GM12878 (cell line): Measurements from ENCODE around the gene CYB5R3. TPM values are rescaled to one million over a fixed set of nuclear protein-coding genes. Genes with fewer than 3 reads are reported as not detected.
A peak's percentile ranks its signal among the peaks of the same experiment; 100 is the strongest.

Source experiments
- ATAC-seq: fragments of 200-7000 bp; cut with Tn5 transposase; 3 replicates; pipeline ENCODE4 v1.9.1; 2020; ENCODE audit warnings: mild to moderate bottlenecking, moderate library complexity
- BruUV-seq: library from RNA; stranded (reverse); fragments of 400-500 nt; replicated peaks from 2 replicates; lab custom pipeline; 2021; lab: Mats Ljungman, UMichigan
- CTCF ChIA-PET: fragments of 300-600 bp; sonication (Branson Sonifier 250); formaldehyde crosslinking; extraction: SDS; loops from one replicate; lab custom pipeline; 2021; ENCODE audit warnings: inconsistent platforms; lab: Yijun Ruan, JAX
- POLR2A ChIA-PET: fragments of 350-600 bp; formaldehyde crosslinking; extraction: SDS; loops from one replicate; lab custom pipeline; 2021; ENCODE audit warnings: inconsistent platforms; lab: Charles Lee
- RAD21 ChIA-PET: fragments of 300-600 bp; sonication (Branson Sonifier 250); formaldehyde crosslinking; loops from one replicate; lab custom pipeline; 2023; ENCODE audit warnings: antibody characterized with exemption; ENCODE audit not compliant: unreplicated experiment; lab: Charles Lee
- SMC1A ChIA-PET: fragments of 300-600 bp; sonication (Branson Sonifier 250); formaldehyde crosslinking; loops from one replicate; lab custom pipeline; 2023; ENCODE audit not compliant: unreplicated experiment, uncharacterized antibody; lab: Charles Lee
- DNase-seq: peaks from one replicate; pipeline ENCODE4 v3.0.0-alpha.2; 2011; ENCODE audit warnings: low read depth, low spot score
- FAIRE-seq: peaks from 3 replicates; lab custom pipeline; 2011; peaks lifted over from hg19 to GRCh38; lab: Jason Lieb, UNC
- H2AFZ ChIP-seq: 2 replicates; pipeline ENCODE4 v1.6.0; 2011; ENCODE audit warnings: low read depth, low read length, control low read depth; ENCODE audit not compliant: control insufficient read depth
- H3K27ac ChIP-seq: 2 replicates; pipeline ENCODE4 v1.5.1; 2011; ENCODE audit warnings: control low read depth; ENCODE audit not compliant: control insufficient read depth, insufficient read depth
- H3K27me3 ChIP-seq, 2 experiments: replicated peaks in 1 of 2; 2 replicates each; pipeline versions ENCODE4 v1.6.0 to v1.6.1; 2011; ENCODE audit warnings: low read length in 1 of 2; ENCODE audit not compliant: control insufficient read depth in 2 of 2, insufficient read depth in 2 of 2
- H3K36me3 ChIP-seq, 2 experiments: 2 replicates each; pipeline ENCODE4 v1.5.1; 2011; ENCODE audit warnings: low read length in 1 of 2; ENCODE audit not compliant: control insufficient read depth in 2 of 2, insufficient read depth in 2 of 2
- H3K4me1 ChIP-seq: 2 replicates; pipeline ENCODE4 v1.6.1; 2011; ENCODE audit warnings: mild to moderate bottlenecking, low read length, moderate library complexity, mixed read lengths; ENCODE audit not compliant: control insufficient read depth, insufficient read depth
- H3K4me2 ChIP-seq: 2 replicates; pipeline ENCODE4 v1.6.0; 2011; ENCODE audit warnings: control low read depth; ENCODE audit not compliant: control insufficient read depth, insufficient read depth
- H3K4me3 ChIP-seq: fragments of 200-600 bp; sonication (generic); 2 replicates; pipeline ENCODE4 v1.5.1; 2016
- H3K79me2 ChIP-seq: 2 replicates; pipeline ENCODE4 v1.6.0; 2011; ENCODE audit warnings: low read length; ENCODE audit not compliant: control insufficient read depth, insufficient read depth
- H3K9ac ChIP-seq: 2 replicates; pipeline ENCODE4 v1.8.0; 2011; ENCODE audit warnings: low read length, control low read depth, mixed read lengths; ENCODE audit not compliant: control insufficient read depth, insufficient read depth
- H3K9me3 ChIP-seq: replicated peaks from 3 replicates; pipeline ENCODE4 v1.5.1; 2011; ENCODE audit warnings: mild to moderate bottlenecking, low read length; ENCODE audit not compliant: control insufficient read depth, insufficient read depth
- H4K20me1 ChIP-seq: 2 replicates; pipeline ENCODE4 v1.6.0; 2011; ENCODE audit not compliant: control insufficient read depth, insufficient read depth
- POLR2A ChIP-seq: IDR thresholded peaks from 2 replicates; pipeline ENCODE4 v1.6.1; 2011; ENCODE audit warnings: low read depth, mild to moderate bottlenecking, low read length
- POLR2AphosphoS5 ChIP-seq: IDR thresholded peaks from 2 replicates; pipeline ENCODE4 v1.6.1; 2011; ENCODE audit warnings: mild to moderate bottlenecking, low read length, inconsistent platforms
- TBL1XR1 ChIP-seq: IDR thresholded peaks from 2 replicates; pipeline ENCODE4 v1.6.1; 2012; ENCODE audit warnings: low read depth, low read length, improper control_type of control experiment
- ZBTB11 ChIP-seq: fragments of 450-650 bp; formaldehyde crosslinking; IDR thresholded peaks from 2 replicates; pipeline ENCODE4 v1.5.0; 2022; ENCODE audit warnings: mild to moderate bottlenecking, missing genetic modification characterization
- WGBS: methylation state at CpG from one replicate; pipeline ENCODE4 v1.1.6; 2016; ENCODE audit warnings: low lambda C conversion rate; ENCODE audit not compliant: insufficient replicate concordance, insufficient coverage; ENCODE audit errors: missing lambda C conversion rate; 5-methylcytosine and 5-hydroxymethylcytosine counted together
- in situ Hi-C: fragments of 300-500 bp; cut with MboI; formaldehyde crosslinking; loops from 9 replicates; pipeline ENCODE4 v1.14.3; 2018; ENCODE audit warnings: mixed read lengths
- intact Hi-C: fragments of 100-400 bp; cut with micrococcal nuclease; formaldehyde crosslinking; loops from one replicate; pipeline ENCODE4 v1.14.2; 2022; ENCODE audit not compliant: unreplicated experiment
- polyA plus RNA-seq, 11 experiments: library from polyadenylated mRNA; depleted of rRNA in 4 of 11; unstranded in 6 of 11; stranded (reverse) in 5 of 11; fragments of >200 nt; fragmentation: Nextera tagmentation in 4 of 11; fragmentation: Illumina TruSeq in 1 of 11; extraction: Ambion mirVana in 4 of 11; extraction: Trizol in 1 of 11; gene quantifications; 1 replicate in 1 of 11; 2 replicates in 10 of 11; pipeline versions ENCODE4 v1.2.1 to v1.2.3, GENCODE V29; 2011 to 2016; ENCODE audit warnings: inconsistent platforms in 2 of 11, missing spikeins in 2 of 11, low read depth in 1 of 11
- total RNA-seq, 4 experiments: library from RNA; depleted of rRNA in 3 of 4; stranded (reverse); fragments of >200 nt in 3 of 4; fragmentation: Illumina TruSeq in 1 of 4; extraction: Trizol in 1 of 4; gene quantifications; 2 replicates each; pipeline versions ENCODE4 v1.2.1 to v1.2.3, GENCODE V29; 2013 to 2021

CYB5R3 gene
- total and polyA plus RNA-seq, 10 of the 15 experiments (the other 5 are each of a cell fraction or from before 2014, with no cell fraction given) = 2.0 to 119 (median 67.8) TPM

GRCh38 chr22:42596863-42597530 lies 52.2 kb downstream of the CYB5R3 start:
- no peaks in the 10 kb centered on the region for H3K79me2 ChIP-seq
- POLR2A ChIA-PET = no interaction called here
- H3K27me3 ChIP-seq = no peaks in the 10 kb centered on the region
- intact Hi-C loops (no loop called here), in situ Hi-C loops (no loop called here)
- H3K9me3 ChIP-seq = no peaks in the 10 kb centered on the region
- ATAC-seq (no peak), DNase-seq (no peak), FAIRE-seq (no peak)
- H3K9ac ChIP-seq = no peak overlapping the region
- no peaks in the 10 kb centered on the region for H4K20me1 ChIP-seq
- H3K4me1 ChIP-seq = no peaks in the 10 kb centered on the region
- no peak overlapping the region for H3K4me3 ChIP-seq
- no peak overlapping the region for H3K27ac ChIP-seq
- H2AFZ ChIP-seq = no peak overlapping the region
- SMC1A ChIA-PET = no interaction called here
- H3K36me3 ChIP-seq = peaks cover 35 to 46% of the 10 kb centered on the region in 2 experiments
- no TSS peak for BruUV-seq
- H3K4me2 ChIP-seq = no peak overlapping the region
- RAD21 ChIA-PET = no interaction called here
- 98% methylated on average over 11 of the region's 11 CpGs for WGBS
- CTCF ChIA-PET = interaction anchor here (0.8 kb wide), 1 partner anchor 15 kb away, joined by 4 read pairs; no protein-coding TSS in a partner anchor
- TF ChIP-seq ZBTB11 (CRISPR knock-in tag) (no peak), TBL1XR1 (no peak), POLR2A (0 out of 2 replicates have a peak, but pooled peaks have one; percentile 13), POLR2AphosphoS5 (no peak)
